A549 (cell line): Measurements from ENCODE around the gene FHIT. TPM values are rescaled to one million over a fixed set of nuclear protein-coding genes. Genes with fewer than 3 reads are reported as not detected.

Experiments used
- ATAC-seq, 2 experiments: fragments of 200-7000 bp in 1 of 2; fragments of >200 bp in 1 of 2; cut with Nextera tagmentation in 1 of 2; cut with Tn5 transposase in 1 of 2; 3 replicates each; pipeline versions ENCODE4 v1.8.0 to v1.9.1; 2018 to 2020; ENCODE audit warnings: mild to moderate bottlenecking in 1 of 2, moderate library complexity in 1 of 2
- CTCF ChIA-PET: fragments of 300-600 bp; sonication (Branson Sonifier 250); formaldehyde crosslinking; extraction: SDS; loops from one replicate; lab custom pipeline; 2021; ENCODE audit warnings: antibody characterized with exemption, inconsistent platforms; lab: Yijun Ruan, JAX
- POLR2A ChIA-PET: fragments of 350-600 bp; formaldehyde crosslinking; extraction: SDS; loops from one replicate; lab custom pipeline; 2021; ENCODE audit warnings: antibody characterized with exemption, inconsistent platforms; lab: Yijun Ruan, JAX
- DNase-seq, 2 experiments: peaks; one replicate each; pipeline versions ENCODE4 v3.0.0 to v3.0.0-alpha.2; 2011 to 2016; ENCODE audit warnings: low read depth in 1 of 2, low spot score in 1 of 2
- FAIRE-seq: peaks from 2 replicates; lab custom pipeline; 2011; peaks lifted over from hg19 to GRCh38; lab: Jason Lieb, UNC
- H3K27ac ChIP-seq, 2 experiments: fragments of >200 bp; sonication (Bioruptor Twin); formaldehyde crosslinking; 3 replicates each; pipeline ENCODE4 v1.5.1; 2016 to 2017
- H3K4me1 ChIP-seq: fragments of >200 bp; sonication (Bioruptor Twin); formaldehyde crosslinking; 3 replicates; pipeline ENCODE4 v1.6.1; 2016
- H3K4me2 ChIP-seq: fragments of >200 bp; sonication (Bioruptor Twin); formaldehyde crosslinking; 3 replicates; pipeline ENCODE4 v1.6.1; 2016
- H3K4me3 ChIP-seq: fragments of >200 bp; sonication (Bioruptor Twin); formaldehyde crosslinking; 3 replicates; pipeline ENCODE4 v1.5.1; 2016
- H3K9me3 ChIP-seq: fragments of >200 bp; sonication (Bioruptor Twin); formaldehyde crosslinking; 3 replicates; pipeline ENCODE4 v1.6.1; 2016
- CEBPB ChIP-seq, 2 experiments: fragments of >200 bp in 1 of 2; sonication (Bioruptor Twin) in 1 of 2; formaldehyde crosslinking in 1 of 2; IDR thresholded peaks; 2 replicates each; pipeline ENCODE4 v1.6.1; 2012 to 2016
- EHMT2 ChIP-seq: fragments of 200-600 bp; sonication (generic); IDR thresholded peaks from 2 replicates; pipeline ENCODE4 v1.6.1; 2016; ENCODE audit warnings: antibody characterized with exemption, low read depth, mild to moderate bottlenecking, moderate library complexity
- ELK1 ChIP-seq: fragments of 150-350 bp; IDR thresholded peaks from 2 replicates; pipeline ENCODE4 v1.6.1; 2014; ENCODE audit warnings: low read depth, mild to moderate bottlenecking, low read length
- ESRRA ChIP-seq: fragments of 150-350 bp; IDR thresholded peaks from 2 replicates; pipeline ENCODE4 v1.6.1; 2014; ENCODE audit warnings: mild to moderate bottlenecking, low read length, borderline replicate concordance
- FOSB ChIP-seq: fragments of 250-450 bp; sonication (Bioruptor Pico); IDR thresholded peaks from 2 replicates; pipeline ENCODE4 v1.5.0; 2020; ENCODE audit warnings: mild to moderate bottlenecking, moderate library complexity
- HDAC2 ChIP-seq: fragments of 200-600 bp; sonication (generic); IDR thresholded peaks from 2 replicates; pipeline ENCODE4 v1.6.1; 2016
- HOXB13 ChIP-seq: fragments of 250-450 bp; sonication (Bioruptor Pico); IDR thresholded peaks from 2 replicates; pipeline ENCODE4 v1.5.0; 2020; ENCODE audit warnings: low read depth, mild to moderate bottlenecking, moderate library complexity
- HOXB5 ChIP-seq: fragments of 250-450 bp; sonication (Bioruptor Pico); IDR thresholded peaks from 2 replicates; pipeline ENCODE4 v1.5.0; 2020; ENCODE audit warnings: mild to moderate bottlenecking, moderate library complexity
- JUN ChIP-seq, 2 experiments: fragments of >200 bp; sonication (Bioruptor Twin); formaldehyde crosslinking; IDR thresholded peaks; 2 replicates in 1 of 2; 3 replicates in 1 of 2; pipeline ENCODE4 v1.6.1; 2016 to 2017
- JUNB ChIP-seq: fragments of >200 bp; sonication (Bioruptor Twin); formaldehyde crosslinking; IDR thresholded peaks from 2 replicates; pipeline ENCODE4 v1.6.1; 2016
- MAZ ChIP-seq: fragments of 150-350 bp; IDR thresholded peaks from 2 replicates; pipeline ENCODE4 v1.6.1; 2014; ENCODE audit warnings: antibody characterized with exemption, low read depth, low read length, borderline replicate concordance
- MYC ChIP-seq: IDR thresholded peaks from 2 replicates; pipeline ENCODE4 v1.6.1; 2012; ENCODE audit warnings: mild to moderate bottlenecking, inconsistent platforms, low read length, improper control_type of control experiment, borderline replicate concordance
- NPAS2 ChIP-seq: fragments of 250-450 bp; sonication (Bioruptor Pico); IDR thresholded peaks from 2 replicates; pipeline ENCODE4 v1.8.0; 2022; ENCODE audit warnings: mild to moderate bottlenecking, moderate library complexity, borderline replicate concordance
- NR3C1 ChIP-seq: fragments of >200 bp; sonication (Bioruptor Twin); formaldehyde crosslinking; IDR thresholded peaks from 3 replicates; pipeline ENCODE4 v1.6.1; 2017
- RAD21 ChIP-seq, 2 experiments: fragments of >200 bp in 1 of 2; sonication (Bioruptor Twin) in 1 of 2; formaldehyde crosslinking in 1 of 2; IDR thresholded peaks in 1 of 2; conservative IDR thresholded peaks in 1 of 2; 2 replicates in 1 of 2; 3 replicates in 1 of 2; pipeline ENCODE4 v1.6.1; 2012 to 2018; ENCODE audit warnings: inconsistent platforms in 1 of 2
- RCOR1 ChIP-seq: fragments of 150-350 bp; IDR thresholded peaks from 2 replicates; pipeline ENCODE4 v1.6.1; 2014; ENCODE audit warnings: antibody characterized with exemption, low read length, low read depth
- REST ChIP-seq: fragments of 200-600 bp; sonication (generic); IDR thresholded peaks from 2 replicates; pipeline ENCODE4 v1.6.1; 2016; ENCODE audit warnings: antibody characterized with exemption, mild to moderate bottlenecking, moderate library complexity
- SREBF2 ChIP-seq: fragments of 450-650 bp; IDR thresholded peaks from 2 replicates; pipeline ENCODE4 v1.6.1; 2014; ENCODE audit warnings: mild to moderate bottlenecking, moderate library complexity
- ZNF302 ChIP-seq: fragments of 250-450 bp; sonication (Bioruptor Pico); IDR thresholded peaks from 2 replicates; pipeline ENCODE4 v1.9.0; 2021; ENCODE audit warnings: inconsistent platforms, mild to moderate bottlenecking, moderate library complexity
- WGBS: methylation state at CpG from one replicate; pipeline ENCODE4 v1.1.6; 2017; ENCODE audit errors: missing lambda C conversion rate; 5-methylcytosine and 5-hydroxymethylcytosine counted together
- polyA plus RNA-seq, 4 experiments: library from polyadenylated mRNA; depleted of rRNA in 3 of 4; stranded (reverse); fragments of >200 nt; fragmentation: RNase III in 1 of 4; extraction: RNeasy Plus Mini Kit Qiagen cat#74134 plus additional on column Dnase treatment in 1 of 4; gene quantifications; 2 replicates in 3 of 4; 3 replicates in 1 of 4; pipeline ENCODE4 v1.2.3, GENCODE V29; 2011 to 2017
- TF ChIP-seq, protein P1 (sequence below): IDR thresholded peaks from 2 replicates; pipeline ENCODE4 v1.6.1; 2012
- TF ChIP-seq, protein P2 (sequence below): fragments of 250-450 bp; sonication (Bioruptor Pico); IDR thresholded peaks from 2 replicates; pipeline ENCODE4 v1.5.0; 2020; ENCODE audit warnings: low read depth, mild to moderate bottlenecking, moderate library complexity
- TF ChIP-seq, protein P3 (sequence below): fragments of >200 bp; sonication (Bioruptor Twin); formaldehyde crosslinking; IDR thresholded peaks from 3 replicates; pipeline ENCODE4 v1.6.1; 2016

FHIT gene
- polyA plus RNA-seq, 2 of the 4 experiments (the other 2 are of a cell fraction): 0.76 to 0.92 TPM

- Histone ChIP-seq H3K4me2 (no peak overlapping the region), H3K27ac (no peak overlapping the region), H3K4me1 (no peaks in the 10 kb centered on the region), H3K9me3 (no peaks in the 10 kb centered on the region), H3K4me3 (no peak overlapping the region)
- ChIA-PET POLR2A (no interaction called here), CTCF (no interaction called here)
- FAIRE-seq (no peak), DNase-seq (no peak), ATAC-seq (no peak)
- 12% methylated on average over 2 of the region's 2 CpGs for WGBS
- TF ChIP-seq NPAS2 (CRISPR knock-in tag) (no peak), ZNF302 (CRISPR knock-in tag) (no peak)
These were observed 403.5 kb downstream of the FHIT start for GRCh38 chr3:60847791-60848190.

GRCh38 chr3:60844256-60844655 lies 407.0 kb downstream of the FHIT start:
- H3K4me3 ChIP-seq: no peak overlapping the region
- H3K4me2 ChIP-seq: no peak overlapping the region
- no peak for FAIRE-seq
- CTCF ChIA-PET: no interaction called here
- ATAC-seq: no peak
- no peaks in the 10 kb centered on the region for H3K9me3 ChIP-seq
- POLR2A ChIA-PET: no interaction called here
- whole genome bisulfite sequencing: 54% methylated on average over 1 of the region's 1 CpG
- no peak for DNase-seq
- TF ChIP-seq HDAC2 (no peak), RCOR1 (no peak), NR3C1 (no peak), ESRRA (no peak), RAD21 (conservative IDR thresholded peaks at IDR 0.05 in 1 of 2, IDR thresholded peaks at IDR 0.05 in 1 of 2) (no peak), HOXB5 (CRISPR knock-in tag) (no peak), EHMT2 (no peak), ELK1 (no peak), HOXB13 (CRISPR knock-in tag) (no peak), FOSB (CRISPR knock-in tag) (no peak), REST (no peak), SREBF2 (no peak), MYC (no peak)
- TF ChIP-seq, protein P1, sequence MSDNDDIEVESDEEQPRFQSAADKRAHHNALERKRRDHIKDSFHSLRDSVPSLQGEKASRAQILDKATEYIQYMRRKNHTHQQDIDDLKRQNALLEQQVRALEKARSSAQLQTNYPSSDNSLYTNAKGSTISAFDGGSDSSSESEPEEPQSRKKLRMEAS: no peak
- TF ChIP-seq, protein P2, sequence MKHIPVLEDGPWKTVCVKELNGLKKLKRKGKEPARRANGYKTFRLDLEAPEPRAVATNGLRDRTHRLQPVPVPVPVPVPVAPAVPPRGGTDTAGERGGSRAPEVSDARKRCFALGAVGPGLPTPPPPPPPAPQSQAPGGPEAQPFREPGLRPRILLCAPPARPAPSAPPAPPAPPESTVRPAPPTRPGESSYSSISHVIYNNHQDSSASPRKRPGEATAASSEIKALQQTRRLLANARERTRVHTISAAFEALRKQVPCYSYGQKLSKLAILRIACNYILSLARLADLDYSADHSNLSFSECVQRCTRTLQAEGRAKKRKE (CRISPR knock-in tag): no peak
- H3K4me1 ChIP-seq: no peaks in the 10 kb centered on the region
- no peak overlapping the region for H3K27ac ChIP-seq

DNA sequence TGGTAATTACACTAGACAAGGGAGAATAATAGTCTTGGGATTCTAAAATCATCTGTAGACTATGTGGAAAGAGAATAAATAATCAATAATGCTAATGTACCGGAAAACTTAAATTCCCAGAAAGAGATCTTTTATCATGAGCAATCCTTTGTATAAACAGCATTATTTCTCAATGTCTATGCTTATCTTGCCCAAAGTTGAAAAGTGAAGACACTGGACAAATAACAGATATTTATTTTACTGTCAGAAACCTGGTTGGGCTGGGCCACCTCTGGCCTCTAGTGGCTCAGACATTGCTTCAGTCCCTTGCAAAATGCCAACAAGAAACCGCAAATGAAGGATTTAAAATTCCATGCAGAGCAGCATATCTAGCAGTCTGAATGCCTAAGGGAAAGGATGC lies 409.9 kb downstream of the FHIT start:
- Histone ChIP-seq H3K4me1 (no peaks in the 10 kb centered on the region), H3K4me3 (no peak overlapping the region), H3K9me3 (no peaks in the 10 kb centered on the region), H3K4me2 (no peak overlapping the region)
- 0 out of 6 replicates have a peak, but pooled peaks of 1 of the 2 experiments have one; percentile 56 for ATAC-seq
- DNase-seq: peak in 1 of 2 experiments; percentile 27
- no peak for FAIRE-seq
- 17% methylated on average over 2 of the region's 2 CpGs for WGBS
- CTCF ChIA-PET: no interaction called here
- POLR2A ChIA-PET: no interaction called here
- TF ChIP-seq MAZ: no peak
- TF ChIP-seq RCOR1: no peak
- TF ChIP-seq, protein P3, sequence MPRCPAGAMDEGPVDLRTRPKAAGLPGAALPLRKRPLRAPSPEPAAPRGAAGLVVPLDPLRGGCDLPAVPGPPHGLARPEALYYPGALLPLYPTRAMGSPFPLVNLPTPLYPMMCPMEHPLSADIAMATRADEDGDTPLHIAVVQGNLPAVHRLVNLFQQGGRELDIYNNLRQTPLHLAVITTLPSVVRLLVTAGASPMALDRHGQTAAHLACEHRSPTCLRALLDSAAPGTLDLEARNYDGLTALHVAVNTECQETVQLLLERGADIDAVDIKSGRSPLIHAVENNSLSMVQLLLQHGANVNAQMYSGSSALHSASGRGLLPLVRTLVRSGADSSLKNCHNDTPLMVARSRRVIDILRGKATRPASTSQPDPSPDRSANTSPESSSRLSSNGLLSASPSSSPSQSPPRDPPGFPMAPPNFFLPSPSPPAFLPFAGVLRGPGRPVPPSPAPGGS: 0 out of 3 replicates have a peak, but pooled peaks have one; percentile 32
- 0 out of 2 replicates have a peak, but pooled peaks have one; percentile 28 for TF ChIP-seq JUNB
- 0 out of 5 replicates have a peak, but pooled peaks of 1 of the 2 experiments have one; percentile 24 for TF ChIP-seq JUN (IDR thresholded peaks at IDR 0.05)
- peak; percentile 26 to 73; a peak in 2 of 4 replicates for TF ChIP-seq CEBPB (IDR thresholded peaks at IDR 0.05)
- TF ChIP-seq, all 56 proteins: peak for 4
- no peak overlapping the region for H3K27ac ChIP-seq
